Stromal cell of bone marrow (primary cell): ENCODE measurements around the gene PCDHB7.
"Not testable (repeated sequence)": the region's sequence is repeated elsewhere in the genome, so short reads cannot be mapped to it uniquely, and the experiment has no call there.

Experiments
- DNase-seq: peaks from one replicate; pipeline ENCODE4 v3.0.0-alpha.2; 2012; ENCODE audit warnings: low read depth

PCDHB7 gene

GRCh38 chr5:141180313-141180712 is 7.9 kb downstream of the PCDHB7 start:
- no peak for DNase-seq

- DNase-seq, result peak; percentile 15
Observed at GRCh38 chr5:141182248-141182647, 9.8 kb downstream of the PCDHB7 start, which contains the start of gene PCDHB16. Gene PCDHB16, plus strand, starts transcription at chr5:141182387. Its CDS starts 173 bp downstream, at chr5:141182560.

GRCh38 chr5:141184117-141184855 is 11.8 kb downstream of the PCDHB7 start:
- not testable (repeated sequence) for DNase-seq

GRCh38 chr5:141186897-141187512 is 14.6 kb downstream of the PCDHB7 start, which contains the start of gene PCDHB9:
Gene PCDHB9, plus strand, starts transcription at chr5:141187161. Its CDS starts 158 bp downstream, at chr5:141187319.
- DNase-seq, result no peak

- not testable (repeated sequence) for DNase-seq
Observed at GRCh38 chr5:141188682-141189081, 16.2 kb downstream of the PCDHB7 start.

GRCh38 chr5:141189131-141189530 is 16.7 kb downstream of the PCDHB7 start:
- DNase-seq, result not testable (repeated sequence)

- no peak for DNase-seq
Observed at GRCh38 chr5:141192110-141192725, 19.8 kb downstream of the PCDHB7 start, which contains the start of gene PCDHB10. Gene PCDHB10, plus strand, starts transcription at chr5:141192353. Its CDS starts 200 bp downstream, at chr5:141192553.

- not testable (repeated sequence) for DNase-seq
Observed at GRCh38 chr5:141194332-141194731, 21.9 kb downstream of the PCDHB7 start.

GRCh38 chr5:141196363-141196762 is 23.9 kb downstream of the PCDHB7 start:
- DNase-seq, result no peak

GRCh38 chr5:141199359-141200235 is 27.2 kb downstream of the PCDHB7 start, which contains the start of gene PCDHB11:
Gene PCDHB11, plus strand, starts transcription at chr5:141199627. Its CDS starts 148 bp downstream, at chr5:141199775.
- DNase-seq, result no peak

GRCh38 chr5:141201126-141201525 is 28.7 kb downstream of the PCDHB7 start:
- not testable (repeated sequence) for DNase-seq

GRCh38 chr5:141201646-141202045 is 29.2 kb downstream of the PCDHB7 start:
- DNase-seq, result not testable (repeated sequence)

GRCh38 chr5:141208478-141208877 is 36.0 kb downstream of the PCDHB7 start, which contains the start of gene PCDHB12:
Gene PCDHB12, plus strand, starts transcription at chr5:141208719. Its CDS starts 189 bp downstream, at chr5:141208908.
- DNase-seq, result no peak

- DNase-seq, result not testable (repeated sequence)
Observed at GRCh38 chr5:141210281-141210680, 37.8 kb downstream of the PCDHB7 start.

- not testable (repeated sequence) for DNase-seq
Observed at GRCh38 chr5:141210849-141211248, 38.4 kb downstream of the PCDHB7 start.

- not testable (repeated sequence) for DNase-seq
Observed at GRCh38 chr5:141213656-141214339, 41.4 kb downstream of the PCDHB7 start, which contains the start of gene PCDHB13. Gene PCDHB13, plus strand, starts transcription at chr5:141213919. Its CDS starts 205 bp downstream, at chr5:141214124.

GRCh38 chr5:141214583-141214982 is 42.1 kb downstream of the PCDHB7 start:
- not testable (repeated sequence) for DNase-seq

- DNase-seq, result not testable (repeated sequence)
Observed at GRCh38 chr5:141215504-141215903, 43.1 kb downstream of the PCDHB7 start.

GRCh38 chr5:141216035-141216434 is 43.6 kb downstream of the PCDHB7 start:
- not testable (repeated sequence) for DNase-seq

- peak; percentile 17 for DNase-seq
Observed at GRCh38 chr5:141223112-141223783, 50.8 kb downstream of the PCDHB7 start, which contains the start of gene PCDHB14. Gene PCDHB14, plus strand, starts transcription at chr5:141223343. Its CDS starts 163 bp downstream, at chr5:141223506.
